Ramos (cell line): ENCODE results near the gene UGT1A5.

Experiments used
- in situ Hi-C: fragments of 300-500 bp; cut with MboI; formaldehyde crosslinking; loops from one replicate; pipeline ENCODE4 v1.14.3; 2022; ENCODE audit warnings: low sequenced_read_pairs; ENCODE audit not compliant: unreplicated experiment

The UGT1A5 gene

DNA sequence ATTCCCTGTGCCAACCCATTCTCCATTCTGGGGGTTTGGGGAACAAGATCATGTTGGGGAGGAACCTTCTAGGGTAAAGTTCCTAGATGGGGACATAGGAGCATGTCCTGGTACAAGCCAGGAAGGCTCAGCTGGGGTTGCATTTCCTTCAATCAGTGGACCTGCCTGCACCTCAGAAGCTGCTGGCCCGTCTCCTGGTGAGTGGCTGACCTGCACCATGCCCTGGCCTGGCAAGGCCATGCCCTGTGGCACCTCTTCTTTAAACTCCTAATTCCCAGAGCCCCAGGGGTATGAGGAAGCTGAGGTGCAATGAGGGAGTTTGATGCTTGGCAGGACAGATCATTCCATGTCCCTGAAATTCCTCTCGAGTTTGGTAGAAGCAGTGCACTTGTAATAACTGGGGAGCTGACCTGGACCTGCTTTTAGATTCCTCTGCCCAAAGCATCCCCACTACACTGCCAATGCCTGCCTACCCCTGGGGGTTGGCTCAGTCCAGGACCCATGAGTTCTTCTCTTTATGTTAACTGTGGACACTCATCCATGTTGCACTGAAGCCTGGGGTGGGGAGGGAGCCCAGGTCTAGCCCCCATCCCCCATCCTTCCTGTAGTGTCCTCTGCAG, 90.7 kb downstream of the UGT1A5 start:
- in situ Hi-C loops, result no loop called here

DNA sequence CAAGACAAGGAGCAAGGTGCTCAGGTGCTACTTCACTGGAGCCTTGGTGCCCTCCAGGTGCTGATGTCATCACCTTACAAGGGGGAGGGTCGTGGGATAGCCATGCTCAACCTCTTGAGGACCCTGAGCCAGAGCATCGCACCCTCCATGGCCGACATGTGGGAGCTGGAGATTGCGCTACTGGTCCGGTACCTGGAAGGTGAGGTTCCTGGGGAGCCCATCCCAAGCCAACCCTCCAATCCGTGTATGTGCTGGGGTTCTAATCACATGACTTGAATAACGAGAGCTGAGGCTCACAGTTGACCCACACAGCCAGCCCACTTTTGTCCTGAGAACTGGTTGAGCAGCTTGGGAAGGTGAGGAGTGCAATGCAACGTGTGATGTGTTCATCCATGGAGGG, 91.3 kb downstream of the UGT1A5 start:
- in situ Hi-C loops, result no loop called here

DNA sequence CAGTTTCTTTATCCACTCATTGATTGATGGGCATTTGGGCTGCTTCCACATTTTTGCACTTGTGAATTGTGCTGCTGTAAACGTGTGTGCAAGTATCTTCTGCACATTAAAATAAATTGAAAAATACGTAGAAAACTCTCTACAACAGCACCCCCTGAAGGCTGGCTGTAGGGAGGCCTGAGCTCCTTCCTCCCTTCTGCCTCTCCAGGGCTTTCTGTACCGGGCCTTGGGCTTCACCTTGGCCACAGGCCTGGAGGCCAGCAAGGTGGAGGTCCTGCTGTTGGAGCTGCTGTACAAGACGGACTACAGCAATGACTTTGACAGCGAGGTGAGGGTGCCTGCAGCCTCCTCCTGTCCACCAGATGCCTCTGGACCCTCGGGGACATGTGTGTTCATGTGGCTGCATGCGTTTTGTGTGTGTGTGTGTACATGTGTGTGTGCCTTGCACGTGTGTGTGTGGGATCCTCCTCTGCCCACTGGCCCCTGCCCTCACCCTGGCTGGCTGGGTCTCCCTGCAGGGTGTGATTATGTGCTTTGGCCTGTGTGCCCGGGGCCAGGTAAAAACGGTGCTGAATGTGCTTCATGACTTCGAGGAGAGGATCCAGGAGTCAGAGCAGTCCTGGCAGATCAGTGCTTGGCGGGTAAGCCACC, 94.6 kb downstream of the UGT1A5 start:
- in situ Hi-C loops, result no loop called here

DNA sequence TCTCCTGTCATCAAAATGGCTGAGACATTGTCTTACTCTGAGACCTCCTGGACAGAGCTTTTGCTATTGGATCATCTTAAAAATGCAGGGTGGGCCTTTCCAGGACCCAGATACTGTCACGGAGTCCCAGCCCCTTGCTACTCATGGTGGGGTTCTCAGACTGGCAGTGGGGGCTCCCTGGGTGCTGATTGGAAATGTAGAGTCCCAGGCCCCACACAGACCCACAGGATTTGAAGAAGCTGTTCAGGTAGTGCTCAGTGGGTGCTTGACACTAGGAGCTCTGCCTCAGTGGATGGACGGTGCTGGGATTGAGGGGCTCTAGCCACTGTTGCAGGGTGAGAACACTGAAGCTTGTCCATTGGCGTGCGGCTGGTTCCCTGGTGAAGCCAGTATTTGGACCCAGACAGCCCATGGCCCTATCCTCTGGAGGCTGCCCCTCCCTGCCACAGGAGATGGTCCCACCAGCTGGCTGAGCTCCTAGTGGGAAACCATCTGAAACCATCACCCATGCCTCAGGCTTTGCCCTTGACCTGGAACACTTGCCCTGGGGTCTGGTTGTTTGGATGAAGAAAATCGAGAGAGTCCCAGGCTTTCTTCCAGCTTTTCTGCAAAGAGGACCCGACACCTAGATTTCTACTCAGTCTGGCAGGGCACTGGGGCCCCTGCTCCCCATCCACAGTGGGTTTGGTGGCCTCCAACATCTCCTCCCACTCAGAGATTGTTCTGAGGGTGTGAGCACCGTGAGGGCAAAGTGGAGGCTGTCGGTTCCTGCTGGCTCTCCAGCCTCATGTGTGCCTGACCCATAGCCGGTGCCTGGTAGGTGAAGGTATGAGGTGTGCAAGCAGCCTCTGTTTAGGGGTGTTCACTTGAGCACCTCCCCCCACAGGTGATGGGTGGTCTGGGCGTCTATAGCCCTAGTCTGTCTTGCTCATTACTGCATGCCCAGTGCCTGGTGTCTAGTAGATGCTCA, 95.5 kb downstream of the UGT1A5 start:
- in situ Hi-C loops, result no loop called here

DNA sequence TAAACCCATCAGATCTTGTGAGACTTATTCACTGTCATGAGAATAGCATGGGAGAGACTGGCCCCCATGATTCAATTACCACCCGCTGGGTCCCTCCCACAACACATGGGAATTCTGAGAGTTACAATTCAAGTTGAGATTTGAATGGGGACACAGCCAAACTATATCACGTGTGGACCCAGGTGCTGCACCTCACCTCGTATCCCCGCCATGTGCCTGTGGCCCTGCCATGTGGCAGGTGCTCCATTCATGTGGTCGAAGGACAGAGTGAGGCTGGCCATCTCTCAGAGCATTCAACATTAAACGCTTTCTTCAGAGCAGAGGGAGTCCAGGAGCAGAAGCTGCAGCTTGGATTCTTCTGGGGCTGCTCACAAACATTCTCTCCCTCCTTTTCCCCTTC, 97.7 kb downstream of the UGT1A5 start:
- in situ Hi-C loops, result no loop called here

DNA sequence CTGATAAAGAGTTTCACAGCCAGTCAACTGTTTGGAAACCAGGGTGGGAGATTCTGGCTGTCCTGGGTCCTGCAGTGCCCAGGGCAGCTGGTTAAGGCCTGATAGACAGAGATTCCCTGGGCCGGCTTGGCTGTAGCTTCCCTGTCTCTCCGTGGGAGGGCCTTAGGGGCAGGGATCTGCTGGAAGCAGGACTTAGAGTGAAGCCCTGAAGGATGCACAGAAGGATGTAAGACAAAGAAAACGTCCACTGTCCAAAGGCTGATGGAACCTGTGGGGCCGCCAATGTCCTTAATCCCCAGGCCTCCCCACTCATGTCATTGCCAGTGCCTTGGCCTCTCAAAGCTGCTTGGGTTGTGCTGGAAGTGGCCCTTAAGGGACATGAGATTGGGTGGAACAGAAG, 98.4 kb downstream of the UGT1A5 start:
- in situ Hi-C loops, result no loop called here

DNA sequence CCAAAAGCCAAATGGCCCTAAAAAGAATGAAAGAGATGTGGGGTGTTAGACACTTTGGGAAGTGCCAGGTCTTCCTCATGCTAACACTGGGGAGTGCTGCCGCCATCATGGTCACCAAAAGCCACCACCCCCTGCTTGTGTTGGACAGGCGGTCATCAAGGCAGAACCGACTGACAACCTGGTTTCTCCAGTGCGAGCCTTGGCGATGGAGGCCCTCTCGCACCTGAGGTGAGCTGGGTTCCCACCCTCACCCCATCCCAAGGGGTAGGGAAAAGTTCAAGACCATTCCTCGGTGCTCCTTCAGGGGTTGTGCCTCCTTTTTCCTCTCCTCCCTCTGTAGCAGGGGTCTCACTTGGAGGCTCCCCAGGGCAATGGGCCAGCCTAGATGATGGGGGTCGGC, 99.0 kb downstream of the UGT1A5 start:
- in situ Hi-C loops, result no loop called here

DNA sequence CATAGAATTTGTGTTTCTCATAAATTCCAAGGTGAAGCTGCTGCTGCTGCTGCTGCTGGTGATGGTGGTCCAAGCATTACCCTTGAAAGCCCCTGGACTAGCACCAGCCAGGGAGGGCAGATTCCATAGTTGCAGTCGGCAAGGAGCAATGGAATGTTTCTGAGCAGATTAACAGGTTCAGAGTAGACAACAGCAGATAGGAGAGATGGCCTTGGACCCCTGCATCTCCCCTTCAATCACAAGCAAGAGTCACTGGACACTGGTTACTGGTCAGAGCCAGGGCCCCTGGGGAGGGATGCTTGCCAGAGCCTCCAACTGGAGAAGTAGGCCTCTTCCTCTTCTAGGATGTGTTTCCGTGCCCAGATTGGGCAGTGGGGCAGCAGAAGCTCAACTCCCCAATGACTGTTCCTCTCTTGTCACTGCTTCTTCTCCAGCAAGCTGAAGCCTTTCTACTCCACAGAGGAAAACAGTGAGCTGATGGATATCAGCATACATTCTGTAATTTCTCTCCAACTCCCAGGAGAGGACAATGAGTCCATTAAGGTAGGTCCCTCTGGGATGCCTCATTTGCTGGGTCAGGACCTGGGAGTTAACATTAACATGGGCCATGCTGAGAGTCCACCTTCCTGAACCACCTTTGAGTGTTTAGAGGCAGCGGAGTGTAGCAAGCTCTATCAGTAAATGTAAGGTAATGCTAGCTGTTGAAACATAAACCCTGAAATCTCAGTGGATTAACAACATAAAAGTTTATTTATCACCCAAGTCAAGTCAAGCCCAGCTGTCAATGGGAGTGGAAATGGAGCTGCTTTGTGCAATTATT, 100.7 kb downstream of the UGT1A5 start:
- in situ Hi-C loops, result no loop called here

DNA sequence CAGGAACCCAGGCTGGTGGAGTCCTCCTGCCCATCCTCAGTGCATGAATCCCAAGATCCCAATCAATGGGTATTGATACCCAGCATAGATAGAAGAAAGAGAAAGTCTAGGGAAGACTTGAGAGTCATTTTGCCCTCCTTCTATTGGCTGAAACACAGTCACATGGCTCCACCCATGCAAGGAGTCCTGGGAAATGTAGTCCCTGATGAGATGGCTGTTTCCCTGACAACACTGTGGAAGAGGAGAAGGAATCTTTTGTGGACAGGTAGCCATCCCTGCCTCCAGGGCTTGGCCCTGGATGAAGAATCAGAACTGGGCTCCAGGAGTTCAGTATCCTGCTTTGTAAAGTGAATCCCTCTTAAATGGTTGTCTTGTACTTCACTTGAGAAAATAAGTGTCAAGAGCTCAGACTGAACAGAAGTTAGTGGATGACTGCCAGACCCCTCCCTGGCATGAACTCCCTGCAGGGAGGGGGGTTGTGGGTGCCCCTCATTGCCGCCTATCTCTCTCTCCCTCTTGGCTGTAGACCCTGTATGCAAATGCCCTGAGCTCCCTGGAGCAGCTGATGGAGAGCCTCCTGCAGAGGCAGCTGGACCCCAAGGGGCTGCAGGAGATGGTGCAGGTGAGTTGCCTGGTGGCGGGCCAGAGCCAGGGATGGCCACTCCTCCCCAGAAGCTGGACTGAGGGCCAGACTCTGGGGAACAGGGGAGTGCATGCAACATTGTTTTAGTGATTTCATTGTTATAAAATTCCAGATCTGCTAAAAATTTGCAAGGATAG, 101.5 kb downstream of the UGT1A5 start:
- in situ Hi-C loops, result no loop called here

DNA sequence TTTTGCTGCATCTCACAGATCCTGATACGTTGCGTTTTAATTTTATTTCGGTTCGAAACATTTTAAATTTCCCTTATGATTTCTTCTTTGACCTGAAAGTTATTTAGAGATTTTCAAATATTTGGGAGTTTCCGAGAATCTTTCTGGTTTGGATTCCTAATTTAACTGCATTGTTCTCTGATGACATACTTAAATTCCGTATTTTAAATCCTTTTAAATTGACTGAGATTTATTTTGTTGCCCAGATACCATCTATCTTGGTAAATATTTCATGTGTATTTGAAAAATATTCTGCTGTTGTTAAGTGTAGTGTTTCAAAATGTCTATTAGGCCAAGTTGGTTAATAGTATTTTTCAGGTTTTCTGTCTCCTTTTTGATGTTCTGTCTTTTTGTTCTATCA, 103.2 kb downstream of the UGT1A5 start:
- in situ Hi-C loops, result no loop called here

DNA sequence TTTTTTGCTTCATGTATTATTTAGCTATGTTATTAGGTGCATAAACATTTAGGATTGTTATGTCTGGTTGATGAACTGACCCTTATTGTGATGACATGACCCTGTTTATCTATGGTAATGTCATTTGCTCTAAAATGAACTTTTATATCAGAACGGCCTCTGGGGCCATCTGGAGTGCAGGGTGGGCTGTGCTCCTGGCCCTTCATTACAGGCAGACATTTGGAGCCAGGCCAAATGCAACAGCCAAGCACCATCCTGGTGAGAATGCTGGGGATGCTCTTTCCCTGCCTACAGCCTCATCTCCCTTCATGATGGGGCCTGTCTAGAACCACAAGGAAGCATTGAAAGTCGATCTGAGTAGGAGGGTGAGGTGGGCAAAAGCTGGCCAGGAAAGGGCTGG, 103.6 kb downstream of the UGT1A5 start:
- in situ Hi-C loops, result no loop called here

DNA sequence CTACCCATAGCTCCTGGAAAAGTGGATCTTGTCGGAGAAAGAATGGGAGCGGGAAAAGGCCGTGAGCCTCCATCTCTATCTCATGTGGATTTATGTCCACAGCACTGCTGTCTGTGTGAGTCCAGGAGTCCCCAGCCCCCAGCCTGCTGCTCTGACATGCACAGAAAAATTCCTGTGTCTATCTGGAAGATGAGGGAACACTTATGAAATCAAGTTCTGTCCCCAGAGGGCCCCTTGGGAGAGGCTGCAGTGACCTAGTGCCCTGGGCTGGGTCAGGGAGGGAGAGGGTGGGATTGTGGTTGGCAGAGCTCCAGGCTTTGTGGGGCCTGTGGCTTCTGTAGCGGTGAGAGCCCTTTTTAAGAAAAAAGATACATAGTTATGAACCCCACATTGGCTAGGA, 104.1 kb downstream of the UGT1A5 start:
- in situ Hi-C loops, result no loop called here

DNA sequence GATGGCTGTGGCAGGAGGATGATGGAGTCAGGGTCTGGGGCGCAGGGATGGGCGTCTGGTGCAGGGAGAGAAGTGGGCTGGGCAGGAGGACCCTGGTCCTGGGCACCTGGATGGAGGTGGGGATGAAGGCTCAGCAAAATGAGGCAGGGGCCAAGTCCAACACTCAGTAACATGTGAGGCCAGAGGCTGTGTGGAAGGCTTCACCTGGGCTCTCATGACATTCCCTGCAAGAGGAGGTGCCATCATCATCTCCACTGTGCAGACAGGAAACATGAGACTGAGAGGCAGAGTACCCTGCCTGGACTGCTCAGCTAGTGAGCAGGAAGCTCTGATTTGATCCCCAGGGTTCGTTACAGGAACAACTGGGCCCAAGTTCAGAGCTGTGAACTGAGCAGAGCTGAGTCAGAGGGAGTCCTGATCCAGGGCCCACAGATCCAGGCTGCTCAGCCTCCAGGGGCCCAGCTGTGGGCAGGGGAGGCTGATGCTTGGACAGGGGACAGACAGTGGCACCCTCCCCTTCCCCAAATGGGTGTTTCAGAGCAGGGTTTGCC, 104.7 kb downstream of the UGT1A5 start:
- in situ Hi-C loops, result no loop called here

DNA sequence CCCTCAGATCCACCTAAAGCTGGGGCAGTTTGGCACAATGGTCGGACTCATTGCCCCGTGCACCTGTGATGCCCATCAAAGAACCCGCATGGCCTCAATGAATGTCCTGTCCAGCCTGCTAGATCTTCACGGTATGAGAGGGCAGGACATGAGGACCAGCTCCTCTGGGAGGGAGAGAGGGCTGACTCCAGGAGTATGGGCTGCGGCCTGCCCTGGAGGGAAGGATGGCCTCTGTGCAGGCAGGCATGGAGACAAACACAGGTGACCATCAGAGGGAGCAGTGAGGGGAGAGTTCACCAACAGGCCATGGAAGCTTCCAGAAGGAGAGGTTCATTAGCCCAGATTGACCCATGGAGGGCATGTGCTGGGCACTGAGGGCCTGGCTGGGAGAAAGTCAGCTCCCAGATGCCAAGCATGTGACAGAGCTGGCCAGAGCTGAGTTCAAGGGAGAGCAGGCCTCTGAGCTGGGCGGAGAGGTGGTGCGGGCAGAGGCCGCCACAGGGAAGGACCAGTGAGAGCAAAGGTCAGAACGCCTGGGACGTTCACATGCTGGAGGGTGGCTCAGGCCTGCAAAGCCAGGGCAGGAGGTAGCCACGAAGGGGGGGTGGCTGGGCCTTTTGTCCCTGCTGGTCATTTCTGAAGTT, 105.4 kb downstream of the UGT1A5 start:
- in situ Hi-C loops, result no loop called here

DNA sequence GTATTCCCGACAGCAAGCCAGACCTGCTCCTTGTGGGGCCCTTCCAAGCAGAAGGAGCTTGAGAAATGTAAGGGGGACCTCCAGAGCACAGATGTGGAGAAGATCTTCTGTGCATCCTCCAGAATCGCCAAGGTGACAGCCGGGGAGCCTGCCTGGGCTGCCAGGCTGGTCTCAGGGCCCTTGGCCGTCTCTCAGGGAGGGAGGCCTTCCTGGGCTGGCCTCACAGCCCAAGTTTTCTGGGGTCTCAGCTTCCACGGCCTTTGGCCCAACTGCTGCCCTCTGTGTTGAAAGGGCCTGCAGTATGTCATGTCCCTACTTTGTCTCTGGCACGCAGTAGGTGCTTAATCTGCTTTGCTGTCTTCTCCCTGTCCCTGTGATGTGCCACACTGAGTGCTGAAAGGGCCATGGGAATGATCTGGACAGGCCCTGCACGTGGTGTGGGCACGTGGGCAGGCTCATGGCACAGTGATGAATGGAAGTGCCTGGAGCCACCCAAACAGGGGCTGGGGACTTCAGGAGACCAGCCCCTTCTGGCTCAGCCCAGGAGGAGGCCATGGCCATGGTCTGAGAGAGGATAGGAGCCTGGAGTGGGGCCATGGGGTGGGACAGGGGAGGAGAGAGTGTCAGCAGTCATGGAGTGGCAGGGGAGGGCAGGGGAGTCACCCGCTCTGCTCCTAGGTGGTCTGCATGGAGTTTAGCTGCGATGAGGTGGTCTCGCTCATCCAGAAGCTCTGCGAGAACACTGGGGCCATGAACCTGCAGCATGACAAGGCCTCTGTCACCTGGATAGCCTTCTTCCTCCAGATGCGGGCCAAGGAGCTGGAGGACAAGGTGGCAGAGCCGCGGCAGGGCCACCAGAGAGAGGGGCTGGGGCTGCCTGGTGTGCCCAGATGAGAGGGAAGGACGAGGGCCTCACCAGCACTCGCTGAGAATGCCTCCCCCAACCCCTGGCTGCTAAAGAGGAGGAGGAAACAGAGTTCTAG, 106.2 kb downstream of the UGT1A5 start:
- in situ Hi-C loops, result no loop called here

DNA sequence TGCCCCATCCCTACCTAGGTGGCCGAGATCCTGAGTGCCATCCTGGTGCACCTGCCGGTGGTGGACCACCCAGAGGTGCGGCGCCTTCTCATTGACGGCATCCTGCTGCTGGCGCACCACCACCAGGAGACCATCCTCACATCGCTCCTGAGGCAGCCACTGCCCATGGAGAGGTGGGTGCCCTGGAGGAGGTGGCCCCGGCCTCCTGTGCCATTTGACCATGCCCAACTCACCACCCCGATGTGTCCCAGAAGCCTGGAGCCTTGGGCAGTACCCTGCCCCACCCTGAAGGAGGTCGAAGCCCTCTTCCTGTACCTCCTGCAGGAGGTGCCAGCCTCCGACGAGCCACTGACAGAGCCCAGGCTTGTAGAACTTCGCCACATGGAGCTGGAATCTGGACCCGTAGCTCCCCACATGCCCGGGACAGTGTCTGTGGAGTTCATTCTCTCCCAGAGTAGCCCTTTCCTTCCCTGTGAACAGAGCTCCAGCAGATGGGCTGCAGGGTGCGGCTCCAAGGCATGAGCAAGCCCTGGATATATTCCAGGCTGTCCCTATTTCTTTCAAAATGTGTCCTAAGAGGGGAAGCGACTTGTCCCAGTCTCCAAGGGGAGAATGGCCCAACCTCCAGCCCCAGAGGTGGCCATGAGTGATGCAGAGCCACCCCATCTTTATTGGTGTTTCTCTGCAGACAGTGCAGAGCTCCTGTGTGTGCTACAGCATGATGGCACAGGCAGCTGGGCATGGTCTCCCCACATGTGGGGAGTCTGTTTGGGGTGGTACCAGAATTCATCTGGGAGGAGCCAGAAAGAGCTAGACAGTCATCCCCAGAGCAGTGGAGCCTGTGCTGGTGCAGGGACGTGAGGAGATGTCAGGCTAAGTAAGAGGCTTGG, 107.4 kb downstream of the UGT1A5 start:
- in situ Hi-C loops, result no loop called here

DNA sequence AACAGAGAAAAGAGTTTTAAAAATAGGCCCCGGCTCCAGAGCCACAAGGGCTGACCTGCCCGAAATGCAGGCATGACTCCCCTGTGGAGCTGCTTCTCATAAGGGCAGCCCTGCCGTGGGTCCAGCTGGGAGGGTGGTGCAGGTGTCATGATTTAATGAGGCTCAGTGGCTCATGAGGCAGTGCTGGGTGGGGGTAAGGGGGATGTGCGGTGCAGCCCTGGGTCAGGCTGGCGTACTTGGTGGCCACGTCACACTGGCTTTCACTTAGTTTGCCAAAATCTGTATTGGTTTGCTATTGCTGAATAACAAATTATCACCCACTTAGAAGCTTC, 108.0 kb downstream of the UGT1A5 start:
- in situ Hi-C loops, result no loop called here
